ENCODE measurements around the gene FGA. TPM values are rescaled to one million over a fixed set of nuclear protein-coding genes. Genes with fewer than 3 reads are reported as not detected.
A peak's percentile ranks its signal among the peaks of the same experiment; 100 is the strongest.

FGA gene
- total and polyA plus RNA-seq, 10 of the 15 experiments (the other 5 are each of a cell fraction or from before 2014, with no cell fraction given): 3.6 TPM; not detected in 9

DNA sequence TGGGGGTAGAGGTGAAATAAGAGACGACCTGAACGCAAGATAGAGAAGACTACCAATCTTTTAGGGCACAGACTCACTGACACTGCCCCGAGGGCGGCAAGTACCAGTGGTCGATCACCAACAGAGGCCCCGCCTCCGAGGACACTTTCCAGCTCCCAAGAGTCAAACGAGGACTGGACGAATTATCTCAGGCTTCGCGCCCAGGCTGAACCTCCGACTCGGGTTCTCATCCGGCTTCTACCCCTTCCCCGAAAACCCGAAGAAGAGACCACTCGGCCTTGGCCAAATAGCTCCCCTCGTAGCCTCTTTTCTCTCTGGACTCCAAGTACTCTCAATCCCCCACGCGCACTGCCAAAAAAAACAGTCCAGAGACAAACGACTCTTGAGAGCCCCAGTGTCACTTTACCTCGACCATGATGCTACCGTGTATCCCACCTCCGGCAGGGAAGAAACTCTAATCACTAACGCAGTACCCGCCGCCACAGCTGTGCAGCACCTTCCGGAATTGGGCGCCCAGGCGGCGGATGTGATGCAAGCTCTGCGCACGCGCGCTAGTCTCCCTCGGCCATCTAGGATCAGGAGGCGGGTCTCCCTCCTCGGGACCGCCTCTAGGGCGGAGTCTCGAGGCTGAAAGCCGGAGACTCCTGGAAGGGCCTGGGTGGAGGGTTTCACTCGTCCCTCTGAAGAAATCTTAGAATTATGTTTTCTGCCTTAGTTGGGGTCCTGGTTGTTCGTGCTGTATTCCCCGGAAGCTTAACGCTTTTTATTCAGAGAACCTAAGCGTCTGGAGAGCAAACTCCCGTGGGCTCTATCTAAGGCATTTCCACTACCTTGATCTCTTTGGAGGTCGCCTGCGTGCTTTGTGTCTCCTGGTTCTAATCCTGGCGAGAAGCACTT lies 40.4 kb downstream of the FGA start, which contains the start of gene PLRG1 (continued):
- TF ChIP-seq, protein P1, sequence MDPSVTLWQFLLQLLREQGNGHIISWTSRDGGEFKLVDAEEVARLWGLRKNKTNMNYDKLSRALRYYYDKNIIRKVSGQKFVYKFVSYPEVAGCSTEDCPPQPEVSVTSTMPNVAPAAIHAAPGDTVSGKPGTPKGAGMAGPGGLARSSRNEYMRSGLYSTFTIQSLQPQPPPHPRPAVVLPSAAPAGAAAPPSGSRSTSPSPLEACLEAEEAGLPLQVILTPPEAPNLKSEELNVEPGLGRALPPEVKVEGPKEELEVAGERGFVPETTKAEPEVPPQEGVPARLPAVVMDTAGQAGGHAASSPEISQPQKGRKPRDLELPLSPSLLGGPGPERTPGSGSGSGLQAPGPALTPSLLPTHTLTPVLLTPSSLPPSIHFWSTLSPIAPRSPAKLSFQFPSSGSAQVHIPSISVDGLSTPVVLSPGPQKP (IDR thresholded peaks at IDR 0.05; ENCODE audit: low read depth, low read length): 0 out of 2 replicates have a peak, but pooled peaks have one; percentile 43
- TF ChIP-seq GABPA (IDR thresholded peaks at IDR 0.05; ENCODE audit: low read depth) (peak; percentile 92), IRF4 (IDR thresholded peaks at IDR 0.05; ENCODE audit: low read depth, low read length) (no peak), PAX5 (IDR thresholded peaks at IDR 0.05; ENCODE audit: borderline replicate concordance, low read depth, low read length) (no peak), BACH1 (IDR thresholded peaks at IDR 0.05; ENCODE audit: borderline replicate concordance) (no peak), RELA (IDR thresholded peaks at IDR 0.05; ENCODE audit: borderline replicate concordance, partially characterized antibody) (no peak), HCFC1 (IDR thresholded peaks at IDR 0.05; ENCODE audit: low read length) (peak; percentile 53), EZH2 (IDR thresholded peaks at IDR 0.05; ENCODE audit: borderline replicate concordance, control insufficient read depth, low read depth, low read length) (no peak), CEBPB (IDR thresholded peaks at IDR 0.05; ENCODE audit: borderline replicate concordance in 1 of 2, low read depth in 2 of 2, low read length in 2 of 2) (peak in 1 of 2 experiments; percentile 48; a peak in 1 of 4 replicates), JUND (IDR thresholded peaks at IDR 0.05; ENCODE audit: low read depth, low read length) (no peak), NBN (IDR thresholded peaks at IDR 0.05) (no peak; the same call in 1 of the 2 replicates), FOXM1 (IDR thresholded peaks at IDR 0.05; ENCODE audit: low read depth, low read length) (no peak), NFIC (IDR thresholded peaks at IDR 0.05; ENCODE audit: low read depth, low read length) (no peak), FOS (IDR thresholded peaks at IDR 0.05; ENCODE audit: borderline replicate concordance, extremely low read depth, insufficient read length) (no peak)
- TF ChIP-seq, protein P2, sequence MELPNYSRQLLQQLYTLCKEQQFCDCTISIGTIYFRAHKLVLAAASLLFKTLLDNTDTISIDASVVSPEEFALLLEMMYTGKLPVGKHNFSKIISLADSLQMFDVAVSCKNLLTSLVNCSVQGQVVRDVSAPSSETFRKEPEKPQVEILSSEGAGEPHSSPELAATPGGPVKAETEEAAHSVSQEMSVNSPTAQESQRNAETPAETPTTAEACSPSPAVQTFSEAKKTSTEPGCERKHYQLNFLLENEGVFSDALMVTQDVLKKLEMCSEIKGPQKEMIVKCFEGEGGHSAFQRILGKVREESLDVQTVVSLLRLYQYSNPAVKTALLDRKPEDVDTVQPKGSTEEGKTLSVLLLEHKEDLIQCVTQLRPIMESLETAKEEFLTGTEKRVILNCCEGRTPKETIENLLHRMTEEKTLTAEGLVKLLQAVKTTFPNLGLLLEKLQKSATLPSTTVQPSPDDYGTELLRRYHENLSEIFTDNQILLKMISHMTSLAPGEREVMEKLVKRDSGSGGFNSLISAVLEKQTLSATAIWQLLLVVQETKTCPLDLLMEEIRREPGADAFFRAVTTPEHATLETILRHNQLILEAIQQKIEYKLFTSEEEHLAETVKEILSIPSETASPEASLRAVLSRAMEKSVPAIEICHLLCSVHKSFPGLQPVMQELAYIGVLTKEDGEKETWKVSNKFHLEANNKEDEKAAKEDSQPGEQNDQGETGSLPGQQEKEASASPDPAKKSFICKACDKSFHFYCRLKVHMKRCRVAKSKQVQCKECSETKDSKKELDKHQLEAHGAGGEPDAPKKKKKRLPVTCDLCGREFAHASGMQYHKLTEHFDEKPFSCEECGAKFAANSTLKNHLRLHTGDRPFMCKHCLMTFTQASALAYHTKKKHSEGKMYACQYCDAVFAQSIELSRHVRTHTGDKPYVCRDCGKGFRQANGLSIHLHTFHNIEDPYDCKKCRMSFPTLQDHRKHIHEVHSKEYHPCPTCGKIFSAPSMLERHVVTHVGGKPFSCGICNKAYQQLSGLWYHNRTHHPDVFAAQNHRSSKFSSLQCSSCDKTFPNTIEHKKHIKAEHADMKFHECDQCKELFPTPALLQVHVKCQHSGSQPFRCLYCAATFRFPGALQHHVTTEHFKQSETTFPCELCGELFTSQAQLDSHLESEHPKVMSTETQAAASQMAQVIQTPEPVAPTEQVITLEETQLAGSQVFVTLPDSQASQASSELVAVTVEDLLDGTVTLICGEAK (IDR thresholded peaks at IDR 0.05; ENCODE audit: borderline replicate concordance): peak; percentile 93

Measured in GM12878 (cell line).